Posterior cingulate gyrus (tissue), 11 donors: ENCODE data around the gene PUS7.
"Not testable (repeated sequence)": the region's sequence is repeated elsewhere in the genome, so short reads cannot be mapped to it uniquely, and the experiment has no call there.

Experiments
- DNase-seq, 10 donors: peaks; one replicate each; pipeline versions ENCODE4 v3.0.0 to v3.0.0-alpha.2; 2020 to 2021; ENCODE audit warnings: mixed read lengths in 3 of 10
- intact Hi-C: fragments of 100-400 bp; cut with DNase I; formaldehyde crosslinking; loops from one replicate; pipeline ENCODE4 v1.15.1; 2023

The PUS7 gene

GRCh38 chr7:105497016-105497415 is 25.1 kb downstream of the PUS7 start:
- no peak for DNase-seq
- intact Hi-C loops: no loop called here

DNA sequence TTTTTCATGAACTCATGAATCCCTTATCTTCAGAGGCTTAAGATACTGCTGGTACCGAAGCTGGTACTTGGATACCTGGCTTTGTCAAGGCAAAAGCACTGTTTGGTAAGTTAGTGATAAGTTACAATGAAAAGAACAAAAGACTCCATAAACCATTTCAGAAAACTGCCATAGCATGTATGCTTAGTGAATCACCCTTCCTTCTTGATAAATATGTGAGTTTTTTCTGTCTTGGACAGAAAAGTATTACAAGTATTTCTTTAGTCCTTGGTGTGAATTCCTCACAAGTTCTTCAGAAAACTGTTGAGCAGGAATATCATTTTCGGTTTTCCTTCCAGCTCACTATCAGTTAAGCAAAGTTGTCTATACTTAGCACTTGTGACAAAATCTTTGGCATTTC is 25.6 kb downstream of the PUS7 start:
- DNase-seq: no peak
- intact Hi-C loops: no loop called here

DNA sequence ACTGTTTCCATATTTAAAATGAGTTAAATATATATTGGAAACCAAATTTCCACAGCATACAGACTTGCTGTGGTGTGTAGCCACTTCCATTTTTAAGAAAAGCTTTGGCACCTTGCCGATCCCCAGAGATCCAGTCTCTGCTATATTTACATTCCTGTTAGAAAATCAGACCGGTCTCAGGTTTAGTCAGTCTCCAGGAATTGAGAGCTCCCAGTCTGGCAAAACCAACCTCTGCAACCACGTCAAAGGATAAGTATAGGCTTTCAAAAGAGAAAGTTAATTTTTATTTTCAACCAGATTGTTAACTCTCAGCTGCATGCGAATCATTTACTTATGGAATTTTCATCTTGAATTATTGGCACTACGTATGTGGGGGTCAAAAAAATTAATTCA is 28.2 kb downstream of the PUS7 start:
- no peak for DNase-seq
- intact Hi-C loops: no loop called here

GRCh38 chr7:105493196-105493922 is 28.7 kb downstream of the PUS7 start:
- intact Hi-C loops: no loop called here
- DNase-seq: peak in 2 of 10 donors; percentile 13 to 84

DNA sequence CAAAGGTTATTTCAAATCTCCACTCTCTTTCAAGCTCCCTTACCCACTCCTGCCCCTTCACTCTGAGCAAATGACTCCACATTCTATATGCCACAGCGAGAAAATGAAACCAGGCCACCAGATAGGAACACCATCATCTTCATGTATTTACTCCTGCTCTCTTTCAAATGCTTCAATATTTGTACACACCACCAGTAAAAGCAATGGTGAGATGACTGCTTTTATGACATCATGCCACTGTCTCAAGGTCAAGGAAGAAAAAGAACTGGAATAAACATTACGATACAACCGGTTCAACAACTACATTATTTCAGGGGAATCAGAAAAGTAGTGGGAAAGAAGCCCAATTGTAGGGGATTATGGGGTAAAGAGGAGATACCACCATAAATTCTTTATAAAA is 32.7 kb downstream of the PUS7 start:
- no peak for DNase-seq
- intact Hi-C loops: loop anchor here (5.0 kb wide), 2 partner anchors 87 to 507 kb away; no protein-coding TSS in a partner anchor

- DNase-seq: peak in 2 of 10 donors; percentile 15 to 27
- intact Hi-C loops: loop anchor here (5.0 kb wide), 2 partner anchors 86 to 506 kb away; no protein-coding TSS in a partner anchor
Observed at GRCh38 chr7:105487579-105488571, 34.2 kb downstream of the PUS7 start.

DNA sequence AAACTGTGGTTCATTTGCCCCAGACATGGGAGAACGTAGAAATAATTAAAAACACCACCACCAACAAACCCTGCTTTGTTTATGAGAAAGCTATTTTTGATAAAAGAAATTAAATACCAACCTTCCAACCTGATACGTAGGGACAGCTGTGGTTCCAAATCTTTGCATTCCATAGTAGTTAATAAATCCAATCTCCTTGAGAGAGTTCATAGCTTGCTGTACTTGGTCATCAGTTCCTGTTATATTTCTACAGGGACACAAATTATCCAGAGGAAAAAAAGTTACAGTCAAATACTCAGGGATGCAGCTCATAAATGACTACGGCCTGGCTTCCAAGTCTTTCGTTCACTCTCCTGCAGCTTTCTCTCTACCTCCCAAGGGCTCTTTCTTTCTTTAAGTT is 41.1 kb downstream of the PUS7 start:
- intact Hi-C loops: no loop called here

DNA sequence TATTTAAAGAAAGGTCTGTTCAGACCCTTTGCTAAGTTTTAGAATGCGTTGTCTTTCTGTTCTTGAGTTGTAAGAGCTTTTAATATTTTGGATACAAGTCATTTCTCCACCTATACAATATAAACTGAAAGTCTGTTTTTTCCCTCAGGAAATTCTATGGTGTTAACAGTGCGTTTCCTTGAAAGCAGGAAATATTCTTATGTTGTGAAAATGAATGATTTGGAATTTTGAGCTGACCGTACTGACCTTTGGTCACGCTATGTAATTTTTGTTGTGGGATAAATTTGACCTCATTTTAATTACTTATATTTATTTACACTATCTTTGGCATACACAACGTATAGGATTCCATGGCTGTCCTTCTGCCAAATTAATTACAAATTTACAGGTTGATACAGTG is 43.5 kb downstream of the PUS7 start:
- DNase-seq: no peak
- intact Hi-C loops: no loop called here

More for the DNA sequence above, 41.1 kb downstream of the PUS7 start:
- DNase-seq: no peak

GRCh38 chr7:105477908-105478307 is 44.2 kb downstream of the PUS7 start:
- DNase-seq: no peak
- intact Hi-C loops: no loop called here

DNA sequence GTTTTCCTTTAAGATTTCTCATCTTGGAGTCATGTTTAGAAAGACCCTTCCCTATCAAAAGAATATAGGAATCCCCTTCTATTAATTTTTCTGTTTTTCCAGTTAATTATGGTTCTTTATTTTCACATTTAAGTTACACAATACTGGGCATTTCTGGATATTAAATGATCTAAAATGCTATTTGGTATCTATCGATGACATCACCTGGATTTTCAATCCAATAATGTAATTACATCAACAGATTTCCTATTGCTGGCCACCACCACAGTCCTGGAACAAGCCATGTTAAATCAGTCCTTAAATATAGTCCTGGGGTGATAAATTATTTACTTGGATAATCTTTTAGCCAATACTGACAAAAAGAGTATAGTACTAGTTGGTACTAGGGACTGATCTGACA is 48.0 kb downstream of the PUS7 start:
- intact Hi-C loops: no loop called here
- DNase-seq: no peak

- intact Hi-C loops: no loop called here
- no peak for DNase-seq
Observed at GRCh38 chr7:105473163-105473562, 48.9 kb downstream of the PUS7 start.

DNA sequence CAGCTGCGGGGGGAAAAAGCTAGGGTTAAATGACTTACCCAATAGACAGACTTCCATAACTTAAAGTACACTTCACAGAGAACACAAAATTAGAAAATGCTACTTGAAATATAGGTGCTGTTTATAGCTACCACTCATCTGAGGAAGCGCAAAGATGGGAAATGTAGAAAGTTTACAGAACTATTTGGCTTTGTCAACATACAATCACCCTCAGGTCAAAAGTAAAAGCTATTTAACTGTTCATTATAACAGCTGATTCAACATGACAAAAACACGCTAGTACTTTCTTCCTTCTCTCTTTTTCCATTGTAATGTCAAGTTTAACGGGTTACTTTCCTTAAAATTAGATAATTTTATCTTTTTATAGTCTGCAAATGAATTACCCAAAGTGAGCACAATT is 51.2 kb downstream of the PUS7 start:
- intact Hi-C loops: no loop called here
- no peak for DNase-seq

- intact Hi-C loops: no loop called here
Observed at GRCh38 chr7:105470090-105470489, 52.0 kb downstream of the PUS7 start.

GRCh38 chr7:105462765-105463420 is 59.2 kb downstream of the PUS7 start:
- DNase-seq: no peak
- intact Hi-C loops: no loop called here

More at GRCh38 chr7:105470090-105470489, 52.0 kb downstream of the PUS7 start:
- no peak for DNase-seq

GRCh38 chr7:105461518-105461917 is 60.6 kb downstream of the PUS7 start:
- DNase-seq: no peak
- intact Hi-C loops: no loop called here

DNA sequence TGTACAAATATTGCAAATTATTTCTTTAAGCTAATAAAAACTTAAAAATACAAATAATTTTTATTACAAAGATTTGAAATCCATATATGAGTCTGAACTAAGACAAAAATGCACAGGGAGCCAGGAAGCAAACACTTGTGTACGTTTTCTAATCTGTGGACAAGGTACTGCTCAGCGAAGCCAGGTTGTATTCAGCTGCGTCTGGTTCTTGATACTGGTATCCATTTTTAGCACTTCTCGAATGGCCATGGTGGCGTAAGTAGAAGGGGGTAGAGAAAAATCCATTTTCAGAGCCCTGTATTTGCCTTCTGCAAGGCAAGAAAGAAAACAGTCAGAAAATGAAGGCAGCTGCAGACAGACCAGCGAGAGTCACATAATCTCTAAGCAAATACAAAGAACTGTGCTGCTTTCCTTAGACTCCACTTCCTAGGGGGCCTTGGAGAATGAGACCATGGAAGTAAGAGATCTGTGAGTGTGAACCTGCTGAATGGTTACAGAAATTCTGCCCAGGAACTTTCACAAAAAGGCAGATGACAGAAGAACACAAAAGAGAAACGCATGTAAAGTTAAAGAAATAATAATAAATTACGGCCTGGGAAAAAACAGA is 64.3 kb downstream of the PUS7 start:
- intact Hi-C loops: no loop called here
- DNase-seq: no peak

GRCh38 chr7:105454921-105455320 is 67.2 kb downstream of the PUS7 start:
- no peak for DNase-seq
- intact Hi-C loops: no loop called here

GRCh38 chr7:105454095-105454747 is 67.8 kb downstream of the PUS7 start:
- no peak for DNase-seq
- intact Hi-C loops: no loop called here

DNA sequence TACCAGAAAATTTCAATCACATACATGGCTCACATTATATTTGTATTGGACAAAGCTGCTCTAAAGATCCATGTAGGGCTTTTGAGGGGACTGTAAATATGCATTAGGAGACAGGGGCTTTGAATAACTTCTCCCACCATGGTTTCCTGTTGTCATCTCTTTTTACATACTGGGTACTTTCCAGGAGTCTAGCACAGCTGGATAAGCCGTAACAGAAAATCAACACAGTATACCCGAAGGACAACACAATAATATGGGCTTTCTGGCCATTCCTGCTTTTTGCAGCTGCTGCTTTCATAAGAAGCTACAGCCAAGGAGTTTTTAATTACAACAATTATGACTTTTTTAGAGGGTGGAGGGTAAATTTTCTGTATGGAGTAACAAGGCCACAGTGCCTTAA is 70.0 kb downstream of the PUS7 start:
- intact Hi-C loops: no loop called here
- DNase-seq: no peak

DNA sequence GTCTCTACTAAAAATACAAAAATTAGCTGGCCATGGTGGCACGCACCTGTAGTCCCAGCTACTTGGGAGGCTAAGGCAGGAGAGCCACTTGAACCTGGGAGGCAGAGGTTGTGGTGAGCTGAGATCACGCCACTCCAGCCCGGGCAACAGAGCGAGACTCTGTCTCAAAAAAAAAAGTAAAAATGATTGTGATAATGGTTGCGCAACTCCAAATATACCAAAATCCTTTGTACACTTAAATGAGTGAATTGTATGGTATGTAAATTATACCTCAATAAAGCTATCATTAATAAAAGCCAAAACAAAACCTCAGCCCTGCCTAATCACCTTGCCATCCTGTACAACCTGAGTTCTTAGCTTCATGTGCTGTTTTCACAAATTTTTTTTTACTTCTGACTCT is 71.2 kb downstream of the PUS7 start:
- intact Hi-C loops, DNase-seq: not testable (repeated sequence)
